ENCODE measurements around the gene AFF3. TPM values are rescaled to one million over a fixed set of nuclear protein-coding genes. Genes with fewer than 3 reads are reported as not detected.
"Not testable (repeated sequence)": the region's sequence is repeated elsewhere in the genome, so short reads cannot be mapped to it uniquely, and the experiment has no call there.

AFF3 gene
- polyA plus RNA-seq, 3 donors = 16.2 to 22.8 (median 18.5) TPM

- no peak for DNase-seq (ENCODE audit: low read depth in 3 of 3, low spot score in 2 of 3)
Observed at GRCh38 chr2:99691926-99692325, 450.5 kb downstream of the AFF3 start.

- peak in 2 of 3 donors; percentile 34 to 60 for DNase-seq (ENCODE audit: low read depth in 3 of 3, low spot score in 2 of 3)
Observed at GRCh38 chr2:99689145-99689742, 453.1 kb downstream of the AFF3 start.

GRCh38 chr2:99688699-99689098, 453.7 kb downstream of the AFF3 start:
- no peak for DNase-seq (ENCODE audit: low read depth in 3 of 3, low spot score in 2 of 3)

- DNase-seq (ENCODE audit: low read depth in 3 of 3, low spot score in 2 of 3) = no peak
Observed at GRCh38 chr2:99682275-99683060, 459.9 kb downstream of the AFF3 start.

GRCh38 chr2:99680946-99681345, 461.4 kb downstream of the AFF3 start:
- DNase-seq (ENCODE audit: low read depth in 3 of 3, low spot score in 2 of 3) = no peak

GRCh38 chr2:99679518-99679917, 462.9 kb downstream of the AFF3 start:
- DNase-seq (ENCODE audit: low read depth in 3 of 3, low spot score in 2 of 3) = no peak

GRCh38 chr2:99678625-99679024, 463.8 kb downstream of the AFF3 start:
- DNase-seq (ENCODE audit: low read depth in 3 of 3, low spot score in 2 of 3) = no peak

- no peak for DNase-seq (ENCODE audit: low read depth in 3 of 3, low spot score in 2 of 3)
Observed at GRCh38 chr2:99677814-99678213, 464.6 kb downstream of the AFF3 start.

- no peak for DNase-seq (ENCODE audit: low read depth in 3 of 3, low spot score in 2 of 3)
Observed at GRCh38 chr2:99675130-99675661, 467.2 kb downstream of the AFF3 start.

- DNase-seq (ENCODE audit: low read depth in 3 of 3, low spot score in 2 of 3) = no peak
Observed at GRCh38 chr2:99674090-99674489, 468.3 kb downstream of the AFF3 start.

GRCh38 chr2:99672766-99673350, 469.5 kb downstream of the AFF3 start:
- no peak for DNase-seq (ENCODE audit: low read depth in 3 of 3, low spot score in 2 of 3)

- DNase-seq (ENCODE audit: low read depth in 3 of 3, low spot score in 2 of 3) = no peak
Observed at GRCh38 chr2:99670768-99671734, 471.3 kb downstream of the AFF3 start.

- no peak for DNase-seq (ENCODE audit: low read depth in 3 of 3, low spot score in 2 of 3)
Observed at GRCh38 chr2:99666256-99666655, 476.1 kb downstream of the AFF3 start.

GRCh38 chr2:99663641-99664040, 478.7 kb downstream of the AFF3 start:
- DNase-seq (ENCODE audit: low read depth in 3 of 3, low spot score in 2 of 3) = no peak

GRCh38 chr2:99662761-99663341, 479.5 kb downstream of the AFF3 start:
- no peak for DNase-seq (ENCODE audit: low read depth in 3 of 3, low spot score in 2 of 3)

GRCh38 chr2:99661761-99662160, 480.6 kb downstream of the AFF3 start:
- DNase-seq (ENCODE audit: low read depth in 3 of 3, low spot score in 2 of 3) = not testable (repeated sequence)

- no peak for DNase-seq (ENCODE audit: low read depth in 3 of 3, low spot score in 2 of 3)
Observed at GRCh38 chr2:99660616-99661406, 481.6 kb downstream of the AFF3 start.

- no peak for DNase-seq (ENCODE audit: low read depth in 3 of 3, low spot score in 2 of 3)
Observed at GRCh38 chr2:99659874-99660273, 482.5 kb downstream of the AFF3 start.

- no peak for DNase-seq (ENCODE audit: low read depth in 3 of 3, low spot score in 2 of 3)
Observed at GRCh38 chr2:99657691-99658258, 484.6 kb downstream of the AFF3 start.

Data from right renal cortex interstitium (tissue), 3 donors.